Neural cell (in vitro differentiated cells): ENCODE data around the gene INTS13. TPM values are rescaled to one million over a fixed set of nuclear protein-coding genes. Genes with fewer than 3 reads are reported as not detected.

Experiments used
- H2AFZ ChIP-seq: fragments of 200-600, 300-800 bp; sonication (generic), shearing (Covaris generic); 2 replicates; pipeline ENCODE4 v1.6.0; 2014; ENCODE audit warnings: low read depth, mild to moderate bottlenecking, antibody characterized with exemption, low read length, moderate library complexity
- H3F3A ChIP-seq: fragments of 200-600 bp; shearing (Covaris generic); 2 replicates; pipeline ENCODE4 v1.6.1; 2016; ENCODE audit warnings: mild to moderate bottlenecking, moderate library complexity, mixed read lengths, antibody characterized with exemption, low read length; ENCODE audit not compliant: insufficient read depth, poor library complexity, severe bottlenecking
- H3K27ac ChIP-seq: fragments of 200-600, 300-800 bp; sonication (generic), shearing (Covaris generic); 2 replicates; pipeline ENCODE4 v1.5.1; 2014; ENCODE audit warnings: mild to moderate bottlenecking, low read length, moderate library complexity
- H3K27me3 ChIP-seq: fragments of 300-800, 200-600 bp; sonication (generic), shearing (Covaris generic); 2 replicates; pipeline ENCODE4 v1.6.0; 2014; ENCODE audit warnings: mild to moderate bottlenecking, low read depth, low read length, moderate library complexity; ENCODE audit not compliant: insufficient read depth
- H3K36me3 ChIP-seq: fragments of 300-800, 200-600 bp; sonication (generic), shearing (Covaris generic); 2 replicates; pipeline ENCODE4 v1.5.1; 2014; ENCODE audit warnings: mild to moderate bottlenecking, antibody characterized with exemption, low read length, moderate library complexity; ENCODE audit not compliant: insufficient read depth
- H3K4me2 ChIP-seq: fragments of 300-800, 200-600 bp; sonication (generic), shearing (Covaris generic); 2 replicates; pipeline ENCODE4 v1.6.0; 2014; ENCODE audit warnings: mild to moderate bottlenecking, low read length
- H3K4me3 ChIP-seq: fragments of 300-800, 200-600 bp; sonication (generic), shearing (Covaris generic); 2 replicates; pipeline ENCODE4 v1.5.1; 2014; ENCODE audit warnings: mild to moderate bottlenecking, low read length, moderate library complexity
- H3K79me2 ChIP-seq: fragments of 200-600 bp; shearing (Covaris generic); replicated peaks from 2 replicates; pipeline ENCODE4 v1.6.0; 2014; ENCODE audit warnings: mild to moderate bottlenecking, low read length, moderate library complexity; ENCODE audit not compliant: insufficient read depth
- H3K9ac ChIP-seq: fragments of 300-800, 200-600 bp; sonication (generic), shearing (Covaris generic); 2 replicates; pipeline ENCODE4 v1.6.1; 2016; ENCODE audit warnings: mild to moderate bottlenecking, low read length, mixed read lengths
- H3K9me2 ChIP-seq: fragments of 200-600 bp; shearing (Covaris generic); 2 replicates; pipeline ENCODE4 v1.6.1; 2016; ENCODE audit warnings: mild to moderate bottlenecking, low read length, mixed read lengths; ENCODE audit not compliant: insufficient read depth
- H3K9me3 ChIP-seq: fragments of 200-600, 300-800 bp; sonication (generic), shearing (Covaris generic); 2 replicates; pipeline ENCODE4 v1.6.1; 2016; ENCODE audit warnings: mild to moderate bottlenecking, mixed run types, low read length, moderate library complexity, mixed read lengths
- H4K20me1 ChIP-seq: fragments of 200-600 bp; shearing (Covaris generic); 2 replicates; pipeline ENCODE4 v1.6.1; 2016; ENCODE audit warnings: mild to moderate bottlenecking, mixed run types; ENCODE audit not compliant: insufficient read depth
- CTCF ChIP-seq: fragments of 450-650 bp; IDR thresholded peaks from 2 replicates; pipeline ENCODE4 v1.5.1; 2014; ENCODE audit warnings: antibody characterized with exemption, mild to moderate bottlenecking, moderate library complexity; ENCODE audit not compliant: poor library complexity, severe bottlenecking
- EP300 ChIP-seq: fragments of 450-650 bp; conservative IDR thresholded peaks from 2 replicates; pipeline ENCODE4 v1.6.1; 2014; ENCODE audit warnings: antibody characterized with exemption, mild to moderate bottlenecking, moderate library complexity; ENCODE audit not compliant: poor library complexity, severe bottlenecking
- EZH2 ChIP-seq: fragments of 200-600, 300-800 bp; shearing (Covaris generic), sonication (generic); IDR thresholded peaks from 2 replicates; pipeline ENCODE4 v1.6.1; 2014; ENCODE audit warnings: antibody characterized with exemption, low read length, borderline replicate concordance, mild to moderate bottlenecking; ENCODE audit not compliant: insufficient read depth, poor library complexity, severe bottlenecking
- MXI1 ChIP-seq: fragments of 450-650 bp; conservative IDR thresholded peaks from 2 replicates; pipeline ENCODE4 v1.6.1; 2014; ENCODE audit warnings: antibody characterized with exemption, mild to moderate bottlenecking; ENCODE audit not compliant: poor library complexity, severe bottlenecking
- POLR2AphosphoS5 ChIP-seq: IDR thresholded peaks from 2 replicates; pipeline ENCODE4 v1.6.1; 2012
- RAD21 ChIP-seq: fragments of 450-650 bp; conservative IDR thresholded peaks from 2 replicates; pipeline ENCODE4 v1.6.1; 2014; ENCODE audit warnings: antibody characterized with exemption, mild to moderate bottlenecking, moderate library complexity
- REST ChIP-seq: IDR thresholded peaks from 2 replicates; pipeline ENCODE4 v1.6.1; 2012; ENCODE audit warnings: borderline replicate concordance
- SMC3 ChIP-seq: fragments of 450-650 bp; conservative IDR thresholded peaks from 2 replicates; pipeline ENCODE4 v1.6.1; 2014; ENCODE audit warnings: antibody characterized with exemption, mild to moderate bottlenecking, moderate library complexity; ENCODE audit not compliant: poor library complexity
- TAF1 ChIP-seq: IDR thresholded peaks from 2 replicates; pipeline ENCODE4 v1.6.1; 2012; ENCODE audit warnings: low read depth
- polyA plus RNA-seq: library from polyadenylated mRNA; depleted of rRNA; stranded (reverse); fragments of >200 nt; gene quantifications from 2 replicates; pipeline ENCODE4 v1.2.3, GENCODE V29; 2014

INTS13 gene
- polyA plus RNA-seq, 1 donor from 2014 or later: 15.3 TPM

- Histone ChIP-seq H3K9ac (no peak overlapping the region), H3K36me3 (peaks cover 3% of the 10 kb centered on the region), H3K9me2 (no peaks in the 10 kb centered on the region), H3F3A (no peaks in the 10 kb centered on the region), H2AFZ (no peak overlapping the region), H3K27me3 (no peaks in the 10 kb centered on the region), H3K4me3 (no peak overlapping the region), H4K20me1 (no peaks in the 10 kb centered on the region), H3K27ac (no peak overlapping the region), H3K4me2 (no peak overlapping the region), H3K79me2 (no peaks in the 10 kb centered on the region), H3K9me3 (no peaks in the 10 kb centered on the region)
- TF ChIP-seq POLR2AphosphoS5 (no peak), TAF1 (no peak), CTCF (no peak), REST (no peak), EP300 (no peak), MXI1 (no peak), EZH2 (no peak), RAD21 (no peak), SMC3 (no peak)
Measured at GRCh38 chr12:26918321-26919215, 19.2 kb downstream of the INTS13 start.

- H3K79me2 ChIP-seq: no peaks in the 10 kb centered on the region
- H3K4me3 ChIP-seq: no peak overlapping the region
- H3K4me2 ChIP-seq: no peak overlapping the region
- no peaks in the 10 kb centered on the region for H3K9me3 ChIP-seq
- no peaks in the 10 kb centered on the region for H3K9me2 ChIP-seq
- no peaks in the 10 kb centered on the region for H4K20me1 ChIP-seq
- H3F3A ChIP-seq: no peaks in the 10 kb centered on the region
- H3K27me3 ChIP-seq: no peaks in the 10 kb centered on the region
- H3K36me3 ChIP-seq: no peaks in the 10 kb centered on the region
- no peak overlapping the region for H3K9ac ChIP-seq
- no peak overlapping the region for H2AFZ ChIP-seq
- TF ChIP-seq MXI1: no peak
- TF ChIP-seq CTCF: no peak
- no peak for TF ChIP-seq POLR2AphosphoS5
- no peak overlapping the region for H3K27ac ChIP-seq
Measured at GRCh38 chr12:26906704-26907103, 31.1 kb downstream of the INTS13 start.
